K562 (cell line): Measurements from ENCODE around the gene PUM1. TPM values are rescaled to one million over a fixed set of nuclear protein-coding genes. Genes with fewer than 3 reads are reported as not detected.
A peak's percentile ranks its signal among the peaks of the same experiment; 100 is the strongest.

Source experiments
- CSDE1 ChIP-seq, 2 experiments: fragments of 450-650 bp; IDR thresholded peaks; 2 replicates each; pipeline ENCODE4 v1.6.1; 2016; ENCODE audit warnings: mild to moderate bottlenecking in 1 of 2
- E2F3 ChIP-seq: fragments of 250-450 bp; sonication (Bioruptor Pico); IDR thresholded peaks from 2 replicates; pipeline ENCODE4 v1.4.0; 2020; ENCODE audit warnings: mild to moderate bottlenecking
- IFI16 ChIP-seq: fragments of 250-450 bp; sonication (Bioruptor Pico); IDR thresholded peaks from 2 replicates; pipeline ENCODE4 v2.1.2; 2022; ENCODE audit warnings: mild to moderate bottlenecking, inconsistent platforms
- MEF2D ChIP-seq: conservative IDR thresholded peaks from 2 replicates; pipeline ENCODE4 v1.6.1; 2016; ENCODE audit warnings: low read depth, missing genetic modification characterization, missing compliant biosample characterization
- NCOA2 ChIP-seq, 2 experiments: fragments of 450-650 bp; IDR thresholded peaks; 2 replicates each; pipeline ENCODE4 v1.6.1; 2018; ENCODE audit warnings: mild to moderate bottlenecking in 2 of 2, moderate library complexity in 1 of 2; ENCODE audit not compliant: partially characterized antibody in 2 of 2
- PYGO2 ChIP-seq: fragments of 450-650 bp; IDR thresholded peaks from 2 replicates; pipeline ENCODE4 v1.6.1; 2016; ENCODE audit warnings: mild to moderate bottlenecking, missing genetic modification characterization, moderate library complexity, missing compliant biosample characterization
- RAD21 ChIP-seq, 2 experiments: fragments of 250-450 bp in 1 of 2; fragments of 450-650 bp in 1 of 2; sonication (Bioruptor Pico) in 1 of 2; formaldehyde crosslinking in 1 of 2; IDR thresholded peaks in 1 of 2; conservative IDR thresholded peaks in 1 of 2; 2 replicates each; pipeline versions ENCODE4 v1.4.0 to v1.8.0; 2020 to 2022; ENCODE audit warnings: mild to moderate bottlenecking in 2 of 2, moderate library complexity in 1 of 2
- RAD51 ChIP-seq: fragments of 450-650 bp; IDR thresholded peaks from 2 replicates; pipeline ENCODE4 v1.7.1; 2016; ENCODE audit warnings: low read depth, mild to moderate bottlenecking, borderline replicate concordance
- SAFB ChIP-seq: fragments of 200-400 bp; formaldehyde crosslinking; IDR thresholded peaks from 2 replicates; pipeline ENCODE4 v1.6.1; 2017; ENCODE audit warnings: low read depth, low read length, borderline replicate concordance
- TAF15 ChIP-seq: fragments of 200-400 bp; formaldehyde crosslinking; IDR thresholded peaks from 2 replicates; pipeline ENCODE4 v1.6.1; 2017; ENCODE audit warnings: mild to moderate bottlenecking, low read depth, low read length, moderate library complexity
- ZNF133 ChIP-seq: fragments of 250-450 bp; sonication (Bioruptor Pico); IDR thresholded peaks from 2 replicates; pipeline ENCODE4 v1.4.0; 2020; ENCODE audit warnings: mild to moderate bottlenecking
- ZNF24 ChIP-seq: fragments of 450-650 bp; IDR thresholded peaks from 2 replicates; pipeline ENCODE4 v1.6.1; 2016
- ZNF316 ChIP-seq: fragments of 450-650 bp; IDR thresholded peaks from 2 replicates; pipeline ENCODE4 v1.6.1; 2016
- polyA plus RNA-seq, 8 experiments: library from polyadenylated mRNA; depleted of rRNA in 4 of 8; stranded (reverse) in 5 of 8; unstranded in 3 of 8; fragments of >200 nt; fragmentation: Nextera tagmentation in 2 of 8; fragmentation: Illumina TruSeq in 1 of 8; extraction: Ambion mirVana in 2 of 8; extraction: Trizol in 1 of 8; gene quantifications; 2 replicates each; pipeline versions ENCODE4 v1.2.1 to v1.2.3, GENCODE V29; 2011 to 2014; ENCODE audit warnings: inconsistent platforms in 1 of 8, missing spikeins in 1 of 8
- total RNA-seq, 7 experiments: library from RNA; depleted of rRNA in 6 of 7; stranded (reverse); fragments of >200 nt in 6 of 7; fragmentation: Illumina TruSeq in 2 of 7; extraction: Trizol in 2 of 7; gene quantifications; 2 replicates each; pipeline versions ENCODE4 v1.2.1 to v1.2.3, GENCODE V29; 2011 to 2021; ENCODE audit warnings: low replicate concordance in 1 of 7
- TF ChIP-seq, protein P1 (sequence below), 2 experiments: fragments of 200-800 bp in 1 of 2; sonication (Bioruptor generic) in 1 of 2; sonication (generic) in 1 of 2; formaldehyde crosslinking in 1 of 2; IDR thresholded peaks in 1 of 2; conservative IDR thresholded peaks in 1 of 2; 2 replicates each; pipeline versions ENCODE4 v1.5.0 to v1.6.1; 2016 to 2020; ENCODE audit warnings: missing compliant biosample characterization in 1 of 2, missing genetic modification characterization in 1 of 2, missing genetic modification reagents in 1 of 2
- TF ChIP-seq, protein P2 (sequence below): fragments of 200-600 bp; sonication (generic); IDR thresholded peaks from one replicate; pipeline ENCODE4 v1.6.1; 2012; ENCODE audit warnings: mild to moderate bottlenecking, low read depth, low read length, inconsistent platforms

PUM1 gene
- total and polyA plus RNA-seq, 9 of the 15 experiments (the other 6 are each of a cell fraction or from before 2014, with no cell fraction given): 37.7 to 104 (median 55.7) TPM

DNA sequence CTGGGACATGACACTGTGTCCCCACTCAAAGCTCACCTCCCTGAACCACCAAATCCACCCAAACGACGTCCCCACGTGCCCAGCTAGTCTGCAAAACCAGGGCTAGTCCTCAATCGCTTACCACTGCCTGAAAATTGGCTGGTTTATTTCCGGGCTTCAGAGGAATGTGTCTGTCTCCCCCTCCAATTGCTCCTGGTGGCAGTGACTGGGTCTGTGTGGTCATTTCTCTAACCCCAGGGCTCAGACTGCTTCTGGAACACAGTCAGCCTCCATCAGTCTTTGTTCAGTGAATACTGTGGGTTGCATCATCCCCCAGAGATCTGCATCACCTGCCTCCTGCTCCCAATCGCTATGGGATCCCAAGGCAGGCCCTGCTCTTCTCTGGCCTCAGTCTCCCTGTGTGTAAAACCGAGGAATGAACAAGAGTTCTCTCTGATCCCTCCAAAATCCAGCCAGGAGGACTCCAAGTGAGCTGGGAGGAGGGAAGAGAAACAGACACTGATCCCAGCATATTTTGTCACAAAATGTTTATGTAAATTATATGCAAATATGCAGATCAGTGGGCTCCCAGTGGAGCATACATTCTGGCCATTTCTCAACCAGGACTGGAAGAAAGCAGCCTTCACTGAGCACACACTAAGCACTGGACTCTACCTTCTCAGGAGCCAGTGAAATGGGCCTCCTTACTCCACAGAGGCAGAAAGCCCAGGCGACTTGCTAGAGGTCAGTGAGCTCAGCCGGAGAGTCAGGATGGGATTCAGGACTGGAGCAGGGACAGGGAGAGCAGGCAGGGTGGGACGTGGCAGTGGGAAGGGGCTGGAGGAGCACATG is 177.8 kb downstream of the PUM1 start (continued):
- TF ChIP-seq RAD21 (CRISPR knock-in tag; conservative IDR thresholded peaks at IDR 0.05 in 1 of 2, IDR thresholded peaks at IDR 0.05 in 1 of 2) (peak; percentile 6 to 37; a peak in 2 of 4 replicates), ZNF24 (no peak), PYGO2 (tag) (no peak), NCOA2 (IDR thresholded peaks at IDR 0.05; ENCODE audit: partially characterized antibody in 2 of 2) (no peak), IFI16 (CRISPR knock-in tag) (peak; percentile 40; the same call in 1 of the 2 replicates), TAF15 (no peak), MEF2D (peak; percentile 40; the same call in 1 of the 2 replicates), SAFB (no peak), CSDE1 (IDR thresholded peaks at IDR 0.05) (no peak), E2F3 (CRISPR knock-in tag) (no peak), ZNF316 (no peak), RAD51 (0 out of 2 replicates have a peak, but pooled peaks have one; percentile 5), ZNF133 (no peak)
- TF ChIP-seq, protein P1, sequence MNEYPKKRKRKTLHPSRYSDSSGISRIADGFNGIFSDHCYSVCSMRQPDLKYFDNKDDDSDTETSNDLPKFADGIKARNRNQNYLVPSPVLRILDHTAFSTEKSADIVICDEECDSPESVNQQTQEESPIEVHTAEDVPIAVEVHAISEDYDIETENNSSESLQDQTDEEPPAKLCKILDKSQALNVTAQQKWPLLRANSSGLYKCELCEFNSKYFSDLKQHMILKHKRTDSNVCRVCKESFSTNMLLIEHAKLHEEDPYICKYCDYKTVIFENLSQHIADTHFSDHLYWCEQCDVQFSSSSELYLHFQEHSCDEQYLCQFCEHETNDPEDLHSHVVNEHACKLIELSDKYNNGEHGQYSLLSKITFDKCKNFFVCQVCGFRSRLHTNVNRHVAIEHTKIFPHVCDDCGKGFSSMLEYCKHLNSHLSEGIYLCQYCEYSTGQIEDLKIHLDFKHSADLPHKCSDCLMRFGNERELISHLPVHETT (CRISPR knock-in tag; conservative IDR thresholded peaks at IDR 0.05 in 1 of 2, IDR thresholded peaks at IDR 0.05 in 1 of 2): no peak
- TF ChIP-seq, protein P2, sequence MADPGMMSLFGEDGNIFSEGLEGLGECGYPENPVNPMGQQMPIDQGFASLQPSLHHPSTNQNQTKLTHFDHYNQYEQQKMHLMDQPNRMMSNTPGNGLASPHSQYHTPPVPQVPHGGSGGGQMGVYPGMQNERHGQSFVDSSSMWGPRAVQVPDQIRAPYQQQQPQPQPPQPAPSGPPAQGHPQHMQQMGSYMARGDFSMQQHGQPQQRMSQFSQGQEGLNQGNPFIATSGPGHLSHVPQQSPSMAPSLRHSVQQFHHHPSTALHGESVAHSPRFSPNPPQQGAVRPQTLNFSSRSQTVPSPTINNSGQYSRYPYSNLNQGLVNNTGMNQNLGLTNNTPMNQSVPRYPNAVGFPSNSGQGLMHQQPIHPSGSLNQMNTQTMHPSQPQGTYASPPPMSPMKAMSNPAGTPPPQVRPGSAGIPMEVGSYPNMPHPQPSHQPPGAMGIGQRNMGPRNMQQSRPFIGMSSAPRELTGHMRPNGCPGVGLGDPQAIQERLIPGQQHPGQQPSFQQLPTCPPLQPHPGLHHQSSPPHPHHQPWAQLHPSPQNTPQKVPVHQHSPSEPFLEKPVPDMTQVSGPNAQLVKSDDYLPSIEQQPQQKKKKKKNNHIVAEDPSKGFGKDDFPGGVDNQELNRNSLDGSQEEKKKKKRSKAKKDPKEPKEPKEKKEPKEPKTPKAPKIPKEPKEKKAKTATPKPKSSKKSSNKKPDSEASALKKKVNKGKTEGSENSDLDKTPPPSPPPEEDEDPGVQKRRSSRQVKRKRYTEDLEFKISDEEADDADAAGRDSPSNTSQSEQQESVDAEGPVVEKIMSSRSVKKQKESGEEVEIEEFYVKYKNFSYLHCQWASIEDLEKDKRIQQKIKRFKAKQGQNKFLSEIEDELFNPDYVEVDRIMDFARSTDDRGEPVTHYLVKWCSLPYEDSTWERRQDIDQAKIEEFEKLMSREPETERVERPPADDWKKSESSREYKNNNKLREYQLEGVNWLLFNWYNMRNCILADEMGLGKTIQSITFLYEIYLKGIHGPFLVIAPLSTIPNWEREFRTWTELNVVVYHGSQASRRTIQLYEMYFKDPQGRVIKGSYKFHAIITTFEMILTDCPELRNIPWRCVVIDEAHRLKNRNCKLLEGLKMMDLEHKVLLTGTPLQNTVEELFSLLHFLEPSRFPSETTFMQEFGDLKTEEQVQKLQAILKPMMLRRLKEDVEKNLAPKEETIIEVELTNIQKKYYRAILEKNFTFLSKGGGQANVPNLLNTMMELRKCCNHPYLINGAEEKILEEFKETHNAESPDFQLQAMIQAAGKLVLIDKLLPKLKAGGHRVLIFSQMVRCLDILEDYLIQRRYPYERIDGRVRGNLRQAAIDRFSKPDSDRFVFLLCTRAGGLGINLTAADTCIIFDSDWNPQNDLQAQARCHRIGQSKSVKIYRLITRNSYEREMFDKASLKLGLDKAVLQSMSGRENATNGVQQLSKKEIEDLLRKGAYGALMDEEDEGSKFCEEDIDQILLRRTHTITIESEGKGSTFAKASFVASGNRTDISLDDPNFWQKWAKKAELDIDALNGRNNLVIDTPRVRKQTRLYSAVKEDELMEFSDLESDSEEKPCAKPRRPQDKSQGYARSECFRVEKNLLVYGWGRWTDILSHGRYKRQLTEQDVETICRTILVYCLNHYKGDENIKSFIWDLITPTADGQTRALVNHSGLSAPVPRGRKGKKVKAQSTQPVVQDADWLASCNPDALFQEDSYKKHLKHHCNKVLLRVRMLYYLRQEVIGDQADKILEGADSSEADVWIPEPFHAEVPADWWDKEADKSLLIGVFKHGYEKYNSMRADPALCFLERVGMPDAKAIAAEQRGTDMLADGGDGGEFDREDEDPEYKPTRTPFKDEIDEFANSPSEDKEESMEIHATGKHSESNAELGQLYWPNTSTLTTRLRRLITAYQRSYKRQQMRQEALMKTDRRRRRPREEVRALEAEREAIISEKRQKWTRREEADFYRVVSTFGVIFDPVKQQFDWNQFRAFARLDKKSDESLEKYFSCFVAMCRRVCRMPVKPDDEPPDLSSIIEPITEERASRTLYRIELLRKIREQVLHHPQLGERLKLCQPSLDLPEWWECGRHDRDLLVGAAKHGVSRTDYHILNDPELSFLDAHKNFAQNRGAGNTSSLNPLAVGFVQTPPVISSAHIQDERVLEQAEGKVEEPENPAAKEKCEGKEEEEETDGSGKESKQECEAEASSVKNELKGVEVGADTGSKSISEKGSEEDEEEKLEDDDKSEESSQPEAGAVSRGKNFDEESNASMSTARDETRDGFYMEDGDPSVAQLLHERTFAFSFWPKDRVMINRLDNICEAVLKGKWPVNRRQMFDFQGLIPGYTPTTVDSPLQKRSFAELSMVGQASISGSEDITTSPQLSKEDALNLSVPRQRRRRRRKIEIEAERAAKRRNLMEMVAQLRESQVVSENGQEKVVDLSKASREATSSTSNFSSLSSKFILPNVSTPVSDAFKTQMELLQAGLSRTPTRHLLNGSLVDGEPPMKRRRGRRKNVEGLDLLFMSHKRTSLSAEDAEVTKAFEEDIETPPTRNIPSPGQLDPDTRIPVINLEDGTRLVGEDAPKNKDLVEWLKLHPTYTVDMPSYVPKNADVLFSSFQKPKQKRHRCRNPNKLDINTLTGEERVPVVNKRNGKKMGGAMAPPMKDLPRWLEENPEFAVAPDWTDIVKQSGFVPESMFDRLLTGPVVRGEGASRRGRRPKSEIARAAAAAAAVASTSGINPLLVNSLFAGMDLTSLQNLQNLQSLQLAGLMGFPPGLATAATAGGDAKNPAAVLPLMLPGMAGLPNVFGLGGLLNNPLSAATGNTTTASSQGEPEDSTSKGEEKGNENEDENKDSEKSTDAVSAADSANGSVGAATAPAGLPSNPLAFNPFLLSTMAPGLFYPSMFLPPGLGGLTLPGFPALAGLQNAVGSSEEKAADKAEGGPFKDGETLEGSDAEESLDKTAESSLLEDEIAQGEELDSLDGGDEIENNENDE: no peak
